OCI-LY7 (cell line): ENCODE data around the gene MTCL1.

ENCODE experiments used
- EZH2phosphoT487 ChIP-seq: fragments of 200-600 bp; sonication (generic); IDR thresholded peaks from 2 replicates; pipeline ENCODE4 v1.6.1; 2018; ENCODE audit warnings: low read depth, borderline replicate concordance, mild to moderate bottlenecking, mixed run types, antibody characterized with exemption, low read length, moderate library complexity, mixed read lengths
- TF ChIP-seq, protein P1 (sequence below): fragments of 200-600 bp; sonication (generic); conservative IDR thresholded peaks from 2 replicates; pipeline ENCODE4 v1.5.1; 2014; ENCODE audit warnings: mild to moderate bottlenecking, antibody characterized with exemption, low read length, moderate library complexity, mixed read lengths

DNA sequence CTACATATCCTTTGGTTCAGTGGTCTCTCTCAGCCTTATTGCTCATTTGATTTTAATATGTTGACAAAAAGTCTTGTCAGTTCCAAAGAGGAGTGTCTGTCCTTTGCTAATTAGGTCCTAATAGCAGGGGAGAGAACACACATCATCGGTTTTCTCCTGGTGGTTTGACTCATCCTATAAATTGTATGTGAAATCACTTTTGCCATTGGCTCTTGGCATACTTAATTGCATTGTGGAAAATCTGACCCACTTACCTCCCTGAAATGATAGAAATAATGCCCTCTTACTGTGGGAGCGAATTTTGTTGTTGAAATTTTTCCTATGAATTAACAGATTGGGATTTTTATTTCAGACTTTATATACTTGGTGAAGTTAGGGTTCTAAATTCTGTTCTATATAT, 58.3 kb downstream of the MTCL1 start:
- TF ChIP-seq, protein P1, sequence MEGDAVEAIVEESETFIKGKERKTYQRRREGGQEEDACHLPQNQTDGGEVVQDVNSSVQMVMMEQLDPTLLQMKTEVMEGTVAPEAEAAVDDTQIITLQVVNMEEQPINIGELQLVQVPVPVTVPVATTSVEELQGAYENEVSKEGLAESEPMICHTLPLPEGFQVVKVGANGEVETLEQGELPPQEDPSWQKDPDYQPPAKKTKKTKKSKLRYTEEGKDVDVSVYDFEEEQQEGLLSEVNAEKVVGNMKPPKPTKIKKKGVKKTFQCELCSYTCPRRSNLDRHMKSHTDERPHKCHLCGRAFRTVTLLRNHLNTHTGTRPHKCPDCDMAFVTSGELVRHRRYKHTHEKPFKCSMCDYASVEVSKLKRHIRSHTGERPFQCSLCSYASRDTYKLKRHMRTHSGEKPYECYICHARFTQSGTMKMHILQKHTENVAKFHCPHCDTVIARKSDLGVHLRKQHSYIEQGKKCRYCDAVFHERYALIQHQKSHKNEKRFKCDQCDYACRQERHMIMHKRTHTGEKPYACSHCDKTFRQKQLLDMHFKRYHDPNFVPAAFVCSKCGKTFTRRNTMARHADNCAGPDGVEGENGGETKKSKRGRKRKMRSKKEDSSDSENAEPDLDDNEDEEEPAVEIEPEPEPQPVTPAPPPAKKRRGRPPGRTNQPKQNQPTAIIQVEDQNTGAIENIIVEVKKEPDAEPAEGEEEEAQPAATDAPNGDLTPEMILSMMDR = no peak
- no peak for TF ChIP-seq EZH2phosphoT487
